GM19025 (cell line): Measurements from ENCODE around the gene CLPTM1L.
A peak's percentile ranks its signal among the peaks of the same experiment; 100 is the strongest.
"Not testable (repeated sequence)": the region's sequence is repeated elsewhere in the genome, so short reads cannot be mapped to it uniquely, and the experiment has no call there.

Source experiments
- ATAC-seq: cut with Tn5 transposase; IDR thresholded peaks from one replicate; pipeline ENCODE4 v1.9.1; 2021; ENCODE audit warnings: mild to moderate bottlenecking, low read depth, moderate library complexity; ENCODE audit not compliant: unreplicated experiment

Gene CLPTM1L

GRCh38 chr5:1362242-1363015 lies 17.5 kb upstream of the CLPTM1L start:
- ATAC-seq = no peak

- no peak for ATAC-seq
Observed at GRCh38 chr5:1360861-1361260, 16.0 kb upstream of the CLPTM1L start.

- ATAC-seq = not testable (repeated sequence)
Observed at GRCh38 chr5:1360367-1360766, 15.5 kb upstream of the CLPTM1L start.

- no peak for ATAC-seq
Observed at GRCh38 chr5:1359713-1360112, 14.8 kb upstream of the CLPTM1L start.

GRCh38 chr5:1359031-1359645 lies 14.2 kb upstream of the CLPTM1L start:
- ATAC-seq = no peak

GRCh38 chr5:1358726-1359025 lies 13.8 kb upstream of the CLPTM1L start:
- ATAC-seq = no peak

GRCh38 chr5:1357946-1358725 lies 13.2 kb upstream of the CLPTM1L start:
- no peak for ATAC-seq

- no peak for ATAC-seq
Observed at GRCh38 chr5:1356873-1357787, 12.2 kb upstream of the CLPTM1L start.

GRCh38 chr5:1354576-1354975 lies 9.7 kb upstream of the CLPTM1L start:
- ATAC-seq = no peak

GRCh38 chr5:1352231-1353219 lies 7.6 kb upstream of the CLPTM1L start:
- no peak for ATAC-seq

GRCh38 chr5:1351156-1351555 lies 6.3 kb upstream of the CLPTM1L start:
- ATAC-seq = no peak

- no peak for ATAC-seq
Observed at GRCh38 chr5:1349246-1349645, 4.3 kb upstream of the CLPTM1L start.

GRCh38 chr5:1348986-1349245 lies 4.0 kb upstream of the CLPTM1L start:
- no peak for ATAC-seq

- ATAC-seq = no peak
Observed at GRCh38 chr5:1347571-1347970, 2.7 kb upstream of the CLPTM1L start.

- ATAC-seq = no peak
Observed at GRCh38 chr5:1346627-1347440, 1.9 kb upstream of the CLPTM1L start.

- ATAC-seq = no peak
Observed at GRCh38 chr5:1345876-1346626, 1.2 kb upstream of the CLPTM1L start.

- ATAC-seq = peak; percentile 17
Observed at GRCh38 chr5:1343931-1344901, 683 bp downstream of the CLPTM1L start.
